MCF 10A (cell line): Measurements from ENCODE around the gene RBBP6. TPM values are rescaled to one million over a fixed set of nuclear protein-coding genes. Genes with fewer than 3 reads are reported as not detected.

Source experiments
- BruUV-seq: library from RNA; stranded (reverse); fragments of 400-500 nt; replicated peaks from 2 replicates; lab custom pipeline; 2021; lab: Mats Ljungman, UMichigan
- CTCF ChIA-PET: fragments of 300-600 bp; sonication (Branson Sonifier 250); formaldehyde crosslinking; extraction: SDS; loops from one replicate; lab custom pipeline; 2021; ENCODE audit warnings: antibody characterized with exemption, inconsistent platforms; lab: Yijun Ruan, JAX
- POLR2A ChIA-PET: fragments of 300-600, 350-650 bp; sonication (Branson Sonifier 250); formaldehyde crosslinking; extraction: SDS; loops from one replicate; lab custom pipeline; 2020; ENCODE audit warnings: antibody characterized with exemption, inconsistent platforms; lab: Yijun Ruan, JAX
- DNase-seq: peaks from one replicate; pipeline ENCODE4 v3.0.0-alpha.2; 2018; ENCODE audit not compliant: unreplicated experiment
- H3K27ac Mint-ChIP-seq: one replicate; pipeline ENCODE4 v1.8.0; 2022; ENCODE audit warnings: mild to moderate bottlenecking, low read depth, mixed read lengths; ENCODE audit not compliant: unreplicated experiment
- H3K27me3 Mint-ChIP-seq: one replicate; pipeline ENCODE4 v1.8.0; 2022; ENCODE audit warnings: mixed read lengths; ENCODE audit not compliant: insufficient read depth, unreplicated experiment
- H3K36me3 Mint-ChIP-seq: one replicate; pipeline ENCODE4 v1.8.0; 2022; ENCODE audit warnings: mild to moderate bottlenecking, moderate library complexity, mixed read lengths; ENCODE audit not compliant: insufficient read depth, unreplicated experiment
- H3K4me1 Mint-ChIP-seq: one replicate; pipeline ENCODE4 v1.8.0; 2022; ENCODE audit warnings: mixed read lengths; ENCODE audit not compliant: insufficient read depth, unreplicated experiment
- H3K4me3 Mint-ChIP-seq: one replicate; pipeline ENCODE4 v1.8.0; 2022; ENCODE audit warnings: mild to moderate bottlenecking, moderate library complexity, mixed read lengths; ENCODE audit not compliant: unreplicated experiment
- H3K9me3 Mint-ChIP-seq: one replicate; pipeline ENCODE4 v1.8.0; 2022; ENCODE audit warnings: mixed read lengths; ENCODE audit not compliant: unreplicated experiment
- intact Hi-C: fragments of 100-400 bp; cut with micrococcal nuclease; formaldehyde crosslinking; loops from 2 replicates; pipeline ENCODE4 v1.14.1; 2022
- total RNA-seq: library from RNA; stranded (reverse); gene quantifications from 2 replicates; pipeline ENCODE4 v1.2.3, GENCODE V29; 2022
- TF ChIP-seq, protein P1 (sequence below): fragments of 200-600 bp; IDR thresholded peaks from one replicate; pipeline ENCODE4 v1.8.0; 2022; ENCODE audit warnings: antibody characterized with exemption, mild to moderate bottlenecking; ENCODE audit not compliant: unreplicated experiment

Gene RBBP6
- total RNA-seq, 1 experiment from 2014 or later = 50.1 TPM

DNA sequence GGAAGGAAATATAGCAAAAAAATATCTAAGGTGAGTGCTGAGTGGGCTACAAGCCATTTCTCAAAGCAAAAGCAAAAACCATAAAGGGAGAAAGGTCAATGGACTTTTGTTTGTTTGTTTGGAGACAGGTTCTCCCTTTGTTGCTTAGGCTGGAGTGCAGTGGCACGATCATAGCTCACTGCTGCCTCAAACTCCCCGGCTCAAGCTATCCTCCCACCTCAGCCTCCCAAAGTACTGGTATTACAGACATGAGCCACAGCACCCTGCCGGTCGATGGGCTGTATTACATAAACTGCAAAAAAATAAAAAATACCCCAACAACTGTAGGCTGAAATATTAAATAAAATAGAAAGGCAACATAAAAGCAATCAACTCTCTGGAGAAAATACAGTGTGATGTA, 3.5 kb upstream of the RBBP6 start:
- peaks cover 16% of the 10 kb centered on the region for H3K36me3 Mint-ChIP-seq
- CTCF ChIA-PET = interaction anchor here (0.6 to 1.4 kb wide), 4 partner anchors 12 to 262 kb away, joined by 3 to 4 read pairs (median 4); no protein-coding TSS in a partner anchor
- H3K27ac Mint-ChIP-seq = no peak overlapping the region
- TF ChIP-seq, protein P1, sequence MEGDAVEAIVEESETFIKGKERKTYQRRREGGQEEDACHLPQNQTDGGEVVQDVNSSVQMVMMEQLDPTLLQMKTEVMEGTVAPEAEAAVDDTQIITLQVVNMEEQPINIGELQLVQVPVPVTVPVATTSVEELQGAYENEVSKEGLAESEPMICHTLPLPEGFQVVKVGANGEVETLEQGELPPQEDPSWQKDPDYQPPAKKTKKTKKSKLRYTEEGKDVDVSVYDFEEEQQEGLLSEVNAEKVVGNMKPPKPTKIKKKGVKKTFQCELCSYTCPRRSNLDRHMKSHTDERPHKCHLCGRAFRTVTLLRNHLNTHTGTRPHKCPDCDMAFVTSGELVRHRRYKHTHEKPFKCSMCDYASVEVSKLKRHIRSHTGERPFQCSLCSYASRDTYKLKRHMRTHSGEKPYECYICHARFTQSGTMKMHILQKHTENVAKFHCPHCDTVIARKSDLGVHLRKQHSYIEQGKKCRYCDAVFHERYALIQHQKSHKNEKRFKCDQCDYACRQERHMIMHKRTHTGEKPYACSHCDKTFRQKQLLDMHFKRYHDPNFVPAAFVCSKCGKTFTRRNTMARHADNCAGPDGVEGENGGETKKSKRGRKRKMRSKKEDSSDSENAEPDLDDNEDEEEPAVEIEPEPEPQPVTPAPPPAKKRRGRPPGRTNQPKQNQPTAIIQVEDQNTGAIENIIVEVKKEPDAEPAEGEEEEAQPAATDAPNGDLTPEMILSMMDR = no peak
- POLR2A ChIA-PET = interaction anchor here (1.5 kb wide), 1 partner anchor 9 kb away, joined by 4 read pairs; no protein-coding TSS in a partner anchor
- BruUV-seq = no TSS peak
- intact Hi-C loops = no loop called here
- H3K27me3 Mint-ChIP-seq = no peaks in the 10 kb centered on the region
- H3K4me3 Mint-ChIP-seq = no peak overlapping the region
- no peak for DNase-seq
- H3K9me3 Mint-ChIP-seq = no peaks in the 10 kb centered on the region
- H3K4me1 Mint-ChIP-seq = no peaks in the 10 kb centered on the region

DNA sequence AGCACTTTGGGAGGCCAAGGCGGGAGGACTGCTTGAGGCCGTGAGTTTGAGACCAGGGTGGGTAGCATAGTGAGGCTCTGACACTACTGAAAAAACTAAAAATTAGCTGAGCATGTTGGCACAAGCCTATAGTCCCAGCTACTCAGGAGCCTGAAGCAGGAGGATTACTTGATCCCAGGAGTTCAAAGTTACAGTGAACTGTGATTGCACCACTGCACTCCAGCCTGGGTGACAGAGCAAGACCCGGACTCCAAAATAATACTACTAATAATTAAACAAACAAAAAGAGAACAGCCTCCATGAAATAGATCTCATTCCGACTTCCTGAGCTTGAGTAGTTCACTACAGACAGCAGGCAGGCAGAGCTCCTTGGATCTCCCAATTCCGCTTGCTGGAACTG, 2.7 kb upstream of the RBBP6 start:
- H3K36me3 Mint-ChIP-seq = peaks cover 19% of the 10 kb centered on the region
- BruUV-seq = no TSS peak
- no peak for DNase-seq
- no peaks in the 10 kb centered on the region for H3K27me3 Mint-ChIP-seq
- no peak overlapping the region for H3K27ac Mint-ChIP-seq
- TF ChIP-seq, protein P1 = no peak
- no peak overlapping the region for H3K4me3 Mint-ChIP-seq
- intact Hi-C loops = no loop called here
- POLR2A ChIA-PET = interaction anchor here (0.6 to 0.9 kb wide), 2 partner anchors 10 to 201 kb away, joined by 3 to 7 read pairs; no protein-coding TSS in a partner anchor
- CTCF ChIA-PET = interaction anchor here (0.5 to 1.5 kb wide), 10 partner anchors 13 to 978 kb away, joined by 3 to 7 read pairs (median 4); no protein-coding TSS in a partner anchor
- no peaks in the 10 kb centered on the region for H3K9me3 Mint-ChIP-seq
- no peaks in the 10 kb centered on the region for H3K4me1 Mint-ChIP-seq

DNA sequence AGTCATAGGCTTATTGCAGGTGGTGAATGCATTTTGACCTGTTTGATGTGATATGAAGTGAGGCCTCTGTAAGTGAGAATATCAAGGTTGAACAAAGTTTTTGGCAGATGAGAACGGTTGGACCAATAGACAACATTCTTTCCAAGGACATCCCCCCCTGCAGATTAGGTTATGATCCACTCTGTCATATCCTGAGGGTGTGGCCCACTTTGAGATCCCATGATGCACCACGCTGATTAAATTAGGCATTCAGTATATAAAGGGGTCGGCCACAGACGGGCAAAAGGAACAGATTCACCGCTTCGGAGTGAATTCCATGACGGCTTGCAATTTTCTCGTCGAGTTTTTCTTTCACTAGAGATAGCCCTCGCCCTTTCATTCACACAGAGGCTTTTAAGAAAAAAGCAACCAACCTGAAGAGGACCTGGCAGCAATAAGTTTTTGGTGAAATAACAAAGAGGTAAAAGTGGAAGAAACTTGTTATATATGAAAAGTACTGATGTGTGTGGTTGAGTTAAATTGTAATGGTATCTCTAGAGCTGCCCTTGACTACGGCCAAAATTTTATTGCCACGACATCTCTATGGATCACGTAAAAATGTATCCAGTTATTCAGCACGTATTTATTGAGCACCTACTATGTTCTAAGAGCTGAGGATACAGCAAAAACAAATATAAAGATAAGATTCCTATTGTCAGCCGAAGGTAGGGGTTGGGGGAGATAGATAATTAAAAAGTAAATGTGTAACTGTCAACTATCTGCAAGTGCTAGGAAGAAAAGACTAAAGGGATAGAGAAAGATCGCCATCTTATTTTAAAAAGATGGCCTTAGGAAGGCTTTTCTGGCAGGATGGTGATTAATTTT, 1.7 kb upstream of the RBBP6 start:
- intact Hi-C loops = no loop called here
- Mint-ChIP-seq H3K36me3 (peaks cover 29% of the 10 kb centered on the region), H3K4me1 (peaks cover 6% of the 10 kb centered on the region), H3K27me3 (no peaks in the 10 kb centered on the region), H3K27ac (peak overlapping the region; percentile 100), H3K9me3 (no peaks in the 10 kb centered on the region), H3K4me3 (no peak overlapping the region)
- ChIA-PET POLR2A (interaction anchor here (0.6 to 6.5 kb wide), 5 partner anchors 11 to 200 kb away, joined by 3 to 66 read pairs (median 4); no protein-coding TSS in a partner anchor), CTCF (interaction anchor here (0.6 to 1.9 kb wide), 11 partner anchors 9 to 644 kb away, joined by 3 to 12 read pairs (median 5); no protein-coding TSS in a partner anchor)
- peak; percentile 9 for DNase-seq
- no TSS peak for BruUV-seq
- TF ChIP-seq, protein P1 = no peak

DNA sequence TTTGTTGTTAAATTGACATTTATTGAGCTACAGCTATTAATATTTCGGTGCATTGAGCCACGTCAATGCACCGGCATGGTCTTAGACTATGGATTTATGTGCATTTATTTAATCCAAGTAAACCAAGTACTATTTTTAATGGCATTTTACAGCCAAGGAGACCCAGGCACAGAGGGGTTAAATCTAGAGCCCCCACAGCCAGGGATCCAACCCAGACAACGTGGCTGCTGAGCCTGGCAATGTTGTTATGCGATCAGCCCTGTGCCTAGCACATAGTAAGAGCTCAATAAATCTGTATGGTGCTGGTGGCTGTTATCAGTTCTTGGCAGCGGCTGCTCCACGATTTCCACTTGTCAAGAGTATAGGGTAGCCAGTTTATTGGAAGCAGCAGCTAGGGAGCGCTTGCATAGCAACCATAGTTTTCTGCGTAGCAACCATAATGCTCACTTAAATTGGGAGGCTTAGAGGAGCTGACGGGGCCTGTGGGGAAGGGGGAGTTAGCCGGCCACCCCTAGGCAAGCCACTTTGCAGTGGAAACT, 541 bp upstream of the RBBP6 start:
- DNase-seq = no peak
- BruUV-seq = no TSS peak
- Mint-ChIP-seq H3K27me3 (no peaks in the 10 kb centered on the region), H3K4me1 (peaks cover 6% of the 10 kb centered on the region), H3K27ac (peak overlapping the region; percentile 100), H3K36me3 (peaks cover 33% of the 10 kb centered on the region), H3K4me3 (peak overlapping the region; percentile 95), H3K9me3 (no peaks in the 10 kb centered on the region)
- CTCF ChIA-PET = interaction anchor here (0.6 to 1.9 kb wide), 13 partner anchors 9 to 569 kb away, joined by 3 to 12 read pairs (median 4); no protein-coding TSS in a partner anchor
- intact Hi-C loops = loop anchor here (1.0 kb wide), 1 partner anchor 22 kb away; no protein-coding TSS in a partner anchor
- TF ChIP-seq, protein P1 = no peak
- POLR2A ChIA-PET = interaction anchor here (0.7 to 6.5 kb wide), 10 partner anchors 9 to 367 kb away, joined by 3 to 66 read pairs (median 3); no protein-coding TSS in a partner anchor
